ENCODE results near the gene STK24.

Gene STK24

GRCh38 chr13:98467263-98467985, 109.5 kb downstream of the STK24 start:
- no peak for DNase-seq

- no peak for DNase-seq
These were observed 110.2 kb downstream of the STK24 start for GRCh38 chr13:98466634-98467236.

- no peak for DNase-seq
These were observed 114.0 kb downstream of the STK24 start for GRCh38 chr13:98462946-98463345.

DNA sequence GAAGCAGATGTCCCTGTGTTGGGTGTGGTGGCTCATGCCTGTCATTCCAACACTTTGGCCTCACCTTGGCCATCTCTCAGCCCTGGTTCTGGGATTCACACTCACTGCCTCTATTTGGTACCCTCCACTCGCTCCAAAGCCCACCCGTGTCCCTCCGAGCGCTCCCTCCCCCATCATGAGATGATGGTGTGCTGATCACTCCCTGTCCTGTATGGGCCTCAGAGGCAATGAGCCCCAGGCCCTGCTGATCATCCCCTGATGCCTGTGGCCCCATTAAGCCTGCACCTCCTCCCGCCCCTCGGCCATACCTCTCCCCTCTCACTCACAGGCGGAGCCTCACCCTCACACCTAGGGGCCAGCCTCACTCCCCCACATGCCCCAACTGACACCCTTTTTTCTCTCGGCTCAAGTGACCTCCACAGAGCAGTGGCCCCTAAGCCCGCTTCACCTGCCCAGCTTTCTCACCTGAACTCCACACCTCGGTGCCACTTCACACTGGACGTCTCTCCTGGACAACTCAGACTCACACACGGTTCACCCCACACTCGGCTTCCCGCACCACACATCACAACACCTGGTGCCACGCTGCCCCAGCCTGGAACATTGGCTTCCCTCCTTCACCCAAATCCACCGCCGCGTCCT, 114.5 kb downstream of the STK24 start:
- no peak for DNase-seq

- no peak for DNase-seq
These were observed 115.2 kb downstream of the STK24 start for GRCh38 chr13:98461486-98462240.

DNA sequence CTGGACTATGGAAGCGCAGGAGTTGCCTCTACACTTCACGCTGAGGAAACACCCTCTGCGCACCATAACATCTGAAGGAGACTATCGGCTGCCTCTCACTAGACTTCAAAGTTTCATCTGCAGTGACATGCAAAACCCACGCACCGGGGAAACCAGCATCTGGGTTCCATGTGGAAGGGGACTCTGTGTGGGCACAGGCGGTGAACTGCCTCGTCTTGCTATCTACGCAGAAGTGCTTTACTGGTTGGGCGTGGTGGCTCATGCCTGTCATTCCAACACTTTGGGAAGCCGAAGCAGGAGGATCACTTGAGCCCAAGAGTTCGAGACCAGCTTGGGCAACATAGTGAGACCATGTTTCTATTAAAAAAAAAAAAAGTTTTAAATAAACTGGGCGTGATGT, 116.4 kb downstream of the STK24 start:
- DNase-seq, result no peak

DNA sequence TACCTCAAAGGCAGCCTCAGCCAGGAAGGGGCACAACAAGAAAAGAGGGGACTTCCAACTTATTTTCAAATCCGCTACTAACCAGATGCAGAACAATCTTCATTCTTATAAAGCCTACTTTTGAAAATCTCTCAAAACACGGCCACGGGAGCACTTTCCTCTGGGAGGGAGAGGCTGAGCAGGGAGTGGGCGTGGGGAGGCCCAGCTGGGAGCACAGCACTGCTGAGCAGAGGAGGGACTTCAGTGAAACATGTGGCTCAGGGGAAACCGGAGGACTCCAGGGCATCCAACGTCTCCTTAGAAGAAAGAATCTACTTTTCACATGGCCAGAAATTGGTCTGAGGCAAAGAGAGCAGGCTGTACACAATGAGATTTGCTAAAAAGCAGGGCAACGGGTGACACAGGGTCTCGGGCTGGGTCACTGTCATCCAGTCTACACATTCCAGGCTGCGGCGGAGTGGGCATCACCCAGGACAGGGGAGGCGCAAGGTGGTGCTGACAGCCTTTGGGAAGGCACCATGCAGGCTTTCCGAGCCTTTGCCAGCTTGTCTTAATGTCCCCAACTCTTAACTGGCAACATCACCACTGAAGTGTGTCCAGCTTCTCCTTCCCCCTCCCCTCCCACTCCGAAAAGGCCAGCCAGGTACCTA, 117.1 kb downstream of the STK24 start:
- DNase-seq, result no peak

- DNase-seq, result no peak
These were observed 117.7 kb downstream of the STK24 start for GRCh38 chr13:98459171-98459681.

GRCh38 chr13:98458431-98458830, 118.5 kb downstream of the STK24 start:
- DNase-seq, result no peak

DNA sequence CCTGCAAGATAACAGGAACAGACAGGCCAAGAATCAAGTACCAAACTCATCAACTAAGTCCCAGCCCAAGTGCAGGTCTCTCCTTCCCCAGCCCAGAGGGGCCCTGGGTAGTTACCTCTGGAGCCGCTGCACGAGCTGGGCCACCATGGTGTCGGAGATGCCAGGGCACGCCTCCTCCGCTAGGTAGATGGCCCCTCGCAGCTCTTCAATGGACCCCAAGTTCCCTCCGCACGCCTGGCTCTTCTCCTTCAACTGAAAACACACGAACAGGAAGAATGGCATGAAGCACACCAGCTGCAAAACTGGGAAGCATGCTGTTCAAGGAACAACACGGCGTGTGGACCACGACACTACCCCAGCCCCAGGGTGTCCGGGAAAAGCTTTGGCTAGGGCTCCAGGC, 119.9 kb downstream of the STK24 start:
- no peak for DNase-seq

DNA sequence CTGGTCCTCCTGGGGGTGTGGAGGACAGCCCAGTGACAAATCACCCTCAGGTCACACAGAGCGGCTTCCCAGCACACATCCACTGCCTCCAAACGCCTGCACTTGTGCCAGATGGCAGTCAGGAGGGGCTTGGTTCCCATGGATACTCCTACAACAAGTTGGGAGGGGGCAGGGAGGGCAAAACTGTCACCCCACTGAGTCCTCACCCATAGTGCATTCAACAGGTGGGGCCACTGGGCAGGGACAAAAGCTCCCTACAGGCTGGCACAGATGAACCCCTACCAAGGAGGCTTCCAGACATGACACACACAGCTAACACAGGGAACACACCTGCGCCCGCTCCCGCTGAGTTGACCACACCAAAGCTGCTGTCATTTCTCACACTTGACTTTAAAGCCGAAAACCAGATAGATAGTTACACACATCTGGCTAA, 120.5 kb downstream of the STK24 start:
- no peak for DNase-seq

GRCh38 chr13:98454389-98454881, 122.5 kb downstream of the STK24 start:
- DNase-seq, result no peak

GRCh38 chr13:98452851-98453843, 123.8 kb downstream of the STK24 start:
- DNase-seq, result no peak

- peak; percentile 83 for DNase-seq
These were observed 125.0 kb downstream of the STK24 start for GRCh38 chr13:98451676-98452470.

GRCh38 chr13:98450539-98451111, 126.3 kb downstream of the STK24 start:
- DNase-seq, result no peak

- DNase-seq, result no peak
These were observed 126.9 kb downstream of the STK24 start for GRCh38 chr13:98450026-98450425.

GRCh38 chr13:98449273-98449672, 127.6 kb downstream of the STK24 start:
- no peak for DNase-seq

- DNase-seq, result no peak
These were observed 128.3 kb downstream of the STK24 start for GRCh38 chr13:98448642-98448928.

- DNase-seq, result no peak
These were observed 128.8 kb downstream of the STK24 start for GRCh38 chr13:98447881-98448641.
